ENCODE measurements around the gene ASB1. TPM values are rescaled to one million over a fixed set of nuclear protein-coding genes. Genes with fewer than 3 reads are reported as not detected.
"Not testable (repeated sequence)": the region's sequence is repeated elsewhere in the genome, so short reads cannot be mapped to it uniquely, and the experiment has no call there.

Gene ASB1
- total and polyA plus RNA-seq, 9 of the 15 experiments (the other 6 are each of a cell fraction or from before 2014, with no cell fraction given) = 6.3 to 37.7 (median 23.9) TPM

DNA sequence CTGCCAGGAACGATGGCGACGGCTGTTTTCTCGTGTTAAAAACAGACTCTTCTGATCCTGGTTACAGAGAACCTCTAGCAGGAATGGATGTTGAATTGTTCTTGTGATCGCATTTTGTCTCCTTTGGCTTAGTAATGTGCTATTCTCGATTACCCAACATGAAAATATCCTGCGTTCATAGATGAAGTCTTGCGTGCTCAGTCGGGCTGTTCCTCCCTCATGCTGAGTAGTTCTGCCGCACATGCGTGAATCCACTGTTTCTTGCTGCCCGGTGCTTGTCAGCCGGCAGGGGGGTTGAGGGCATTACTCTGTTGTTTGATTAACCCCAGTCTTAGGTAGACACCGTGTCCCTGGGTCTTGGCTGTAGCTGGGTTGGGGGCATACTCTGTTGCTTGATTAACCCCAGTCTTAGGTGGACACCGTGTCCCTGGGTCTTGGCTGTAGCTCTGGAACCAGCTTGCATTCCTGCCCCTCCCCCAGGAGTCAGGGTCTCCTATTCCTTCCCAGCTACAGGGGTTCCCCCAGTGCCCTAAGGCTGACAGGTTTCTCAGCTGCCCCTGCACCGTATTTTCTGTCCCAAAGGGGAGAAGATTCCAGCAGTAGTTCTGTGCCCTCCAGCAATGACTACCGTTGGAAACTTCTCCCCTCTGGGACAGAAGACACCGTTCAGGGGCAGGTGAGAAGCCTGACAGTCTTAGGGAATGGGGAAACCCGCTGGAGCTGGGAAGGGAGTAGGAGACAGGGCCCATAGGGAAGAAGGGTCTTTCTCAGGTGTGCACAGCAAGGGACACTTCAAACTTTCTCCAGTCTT lies 22.1 kb upstream of the ASB1 start:
- Histone ChIP-seq H3K79me2 (ENCODE audit: control insufficient read depth, insufficient read depth, low read length) (no peaks in the 10 kb centered on the region), H3K4me2 (ENCODE audit: insufficient read depth, low read length) (no peak overlapping the region), H3K4me3 (no peak overlapping the region), H3K9me3 (replicated peaks; ENCODE audit: control insufficient read depth, insufficient read depth, low read depth, low read length) (no peaks in the 10 kb centered on the region), H3K9me1 (ENCODE audit: control insufficient read depth, insufficient read depth, low read length) (no peaks in the 10 kb centered on the region), H3K36me3 (ENCODE audit: control insufficient read depth, insufficient read depth, low read length) (no peaks in the 10 kb centered on the region), H2AFZ (ENCODE audit: low read depth, low read length) (no peak overlapping the region), H4K20me1 (replicated peaks; ENCODE audit: control insufficient read depth, insufficient read depth, low read length) (no peaks in the 10 kb centered on the region), H3K4me1 (replicated peaks in 1 of 2; ENCODE audit: control insufficient read depth in 2 of 2, insufficient read depth in 2 of 2, low read length in 2 of 2) (peaks cover 5 to 20% of the 10 kb centered on the region in 2 experiments; a peak in 4 of 5 replicates), H3K27ac (ENCODE audit: extremely low read depth, low read depth, low read length) (no peak overlapping the region), H3K27me3 (ENCODE audit: control insufficient read depth in 2 of 2, insufficient read depth in 2 of 2, low read length in 2 of 2) (no peaks in the 10 kb centered on the region), H3K9ac (ENCODE audit: insufficient read depth in 1 of 2, low read depth in 2 of 2, low read length in 2 of 2) (no peak overlapping the region)
- ChIA-PET CTCF (ENCODE audit: low intra/inter-chr PET ratio) (no interaction called here), POLR2A (interaction anchor here (0.7 kb wide), 1 partner anchor 11 kb away, joined by 3 read pairs; no protein-coding TSS in a partner anchor)
- no peak for TF ChIP-seq KAT2B (IDR thresholded peaks at IDR 0.05; ENCODE audit: low read depth, low read length)
- TF ChIP-seq ZNF431 (CRISPR knock-in tag; IDR thresholded peaks at IDR 0.05) = no peak
- no peak for TF ChIP-seq C11orf30 (IDR thresholded peaks at IDR 0.05; ENCODE audit: low read depth)
- TF ChIP-seq CBX8 (IDR thresholded peaks at IDR 0.05; ENCODE audit: borderline replicate concordance, extremely low read depth, low read depth, low read length, poor library complexity, severe bottlenecking) = no peak
- TF ChIP-seq, protein P1, sequence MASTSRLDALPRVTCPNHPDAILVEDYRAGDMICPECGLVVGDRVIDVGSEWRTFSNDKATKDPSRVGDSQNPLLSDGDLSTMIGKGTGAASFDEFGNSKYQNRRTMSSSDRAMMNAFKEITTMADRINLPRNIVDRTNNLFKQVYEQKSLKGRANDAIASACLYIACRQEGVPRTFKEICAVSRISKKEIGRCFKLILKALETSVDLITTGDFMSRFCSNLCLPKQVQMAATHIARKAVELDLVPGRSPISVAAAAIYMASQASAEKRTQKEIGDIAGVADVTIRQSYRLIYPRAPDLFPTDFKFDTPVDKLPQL (IDR thresholded peaks at IDR 0.05; ENCODE audit: extremely low read depth, insufficient read length) = no peak
- TF ChIP-seq OTX1 (CRISPR knock-in tag; IDR thresholded peaks at IDR 0.05) = no peak
- TF ChIP-seq, protein P2, sequence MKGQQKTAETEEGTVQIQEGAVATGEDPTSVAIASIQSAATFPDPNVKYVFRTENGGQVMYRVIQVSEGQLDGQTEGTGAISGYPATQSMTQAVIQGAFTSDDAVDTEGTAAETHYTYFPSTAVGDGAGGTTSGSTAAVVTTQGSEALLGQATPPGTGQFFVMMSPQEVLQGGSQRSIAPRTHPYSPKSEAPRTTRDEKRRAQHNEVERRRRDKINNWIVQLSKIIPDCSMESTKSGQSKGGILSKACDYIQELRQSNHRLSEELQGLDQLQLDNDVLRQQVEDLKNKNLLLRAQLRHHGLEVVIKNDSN (CRISPR knock-in tag; IDR thresholded peaks at IDR 0.05) = no peak
- TF ChIP-seq ZNF41 (CRISPR knock-in tag; conservative IDR thresholded peaks at IDR 0.05) = no peak
- no peak for TF ChIP-seq CREB1 (IDR thresholded peaks at IDR 0.05)
- TF ChIP-seq CREB1 (CRISPR knock-in tag; IDR thresholded peaks at IDR 0.05) = no peak
- TF ChIP-seq GTF2F1 (IDR thresholded peaks at IDR 0.05; ENCODE audit: low read depth, low read length) = no peak
- TF ChIP-seq IFI16 (CRISPR knock-in tag; IDR thresholded peaks at IDR 0.05) = no peak
- no peak for TF ChIP-seq TOE1 (IDR thresholded peaks at IDR 0.05; ENCODE audit: borderline replicate concordance)
- no peak for TF ChIP-seq TOE1 (CRISPR knock-in tag; IDR thresholded peaks at IDR 0.05; ENCODE audit: borderline replicate concordance, low read depth)
- TF ChIP-seq HSF4 (CRISPR knock-in tag; IDR thresholded peaks at IDR 0.05; ENCODE audit: borderline replicate concordance) = no peak
- TF ChIP-seq SRSF3 (IDR thresholded peaks at IDR 0.05; ENCODE audit: insufficient read depth, low read length) = no peak
- BruUV-seq (replicated peaks) = no TSS peak
- 83% methylated on average over 13 of the region's 19 CpGs for WGBS (ENCODE audit: insufficient coverage, low coverage, missing lambda C conversion rate)
- in situ Hi-C loops (cut with MboI) (no loop called here), intact Hi-C loops (cut with micrococcal nuclease) (no loop called here)
- ATAC-seq (no peak), FAIRE-seq (no peak), DNase-seq (ENCODE audit: extremely low read depth in 1 of 4, low spot score in 3 of 4) (no peak)

DNA sequence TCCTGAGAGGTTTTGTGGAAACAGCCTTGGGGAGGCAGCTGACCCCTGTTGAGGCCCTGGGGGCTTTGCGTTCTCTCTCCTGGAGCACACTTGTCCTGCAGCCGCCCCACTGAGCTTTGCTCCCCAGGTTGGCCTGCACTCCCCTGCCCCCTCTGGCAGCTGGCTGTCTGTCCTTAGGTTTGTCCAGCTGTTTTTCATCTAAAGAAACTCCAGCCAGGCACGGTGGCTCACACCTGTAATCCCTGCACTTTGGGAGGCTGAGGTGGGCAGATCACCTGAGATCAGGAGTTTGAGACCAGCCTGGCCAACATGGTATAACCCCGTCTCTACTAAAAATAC lies 21.5 kb upstream of the ASB1 start:
- CTCF ChIA-PET (ENCODE audit: low intra/inter-chr PET ratio); H3K9ac ChIP-seq (ENCODE audit: insufficient read depth in 1 of 2, low read depth in 2 of 2, low read length in 2 of 2); ATAC-seq; H3K27me3 ChIP-seq (ENCODE audit: control insufficient read depth in 2 of 2, insufficient read depth in 2 of 2, low read length in 2 of 2); H4K20me1 ChIP-seq (replicated peaks; ENCODE audit: control insufficient read depth, insufficient read depth, low read length); in situ Hi-C loops (cut with MboI); H3K27ac ChIP-seq (ENCODE audit: extremely low read depth, low read depth, low read length); H3K9me1 ChIP-seq (ENCODE audit: control insufficient read depth, insufficient read depth, low read length); FAIRE-seq; H3K9me3 ChIP-seq (replicated peaks; ENCODE audit: control insufficient read depth, insufficient read depth, low read depth, low read length); H3K4me2 ChIP-seq (ENCODE audit: insufficient read depth, low read length); POLR2A ChIA-PET; DNase-seq (ENCODE audit: extremely low read depth in 1 of 4, low spot score in 3 of 4); H3K4me3 ChIP-seq; H3K79me2 ChIP-seq (ENCODE audit: control insufficient read depth, insufficient read depth, low read length); H2AFZ ChIP-seq (ENCODE audit: low read depth, low read length); BruUV-seq (replicated peaks); H3K36me3 ChIP-seq (ENCODE audit: control insufficient read depth, insufficient read depth, low read length); intact Hi-C loops (cut with micrococcal nuclease): not testable (repeated sequence)
- H3K4me1 ChIP-seq (replicated peaks in 1 of 2; ENCODE audit: control insufficient read depth in 2 of 2, insufficient read depth in 2 of 2, low read length in 2 of 2) = peaks cover 5 to 20% of the 10 kb centered on the region in 2 experiments; a peak in 4 of 5 replicates
- WGBS (ENCODE audit: insufficient coverage, low coverage, missing lambda C conversion rate) = 83% methylated on average over 4 of the region's 4 CpGs
